ENCODE data around the gene FOXP1. TPM values are rescaled to one million over a fixed set of nuclear protein-coding genes. Genes with fewer than 3 reads are reported as not detected.

The FOXP1 gene
- total and polyA plus RNA-seq, 9 donors: 17.6 to 28.2 (median 20.5) TPM

GRCh38 chr3:71087143-71088018, 496.1 kb downstream of the FOXP1 start:
- DNase-seq: no peak
- no peak overlapping the region for H3K27ac ChIP-seq (ENCODE audit: low read length)
- H3K4me1 ChIP-seq (ENCODE audit: control insufficient read depth, insufficient read depth, low read length): no peaks in the 10 kb centered on the region
- no peaks in the 10 kb centered on the region for H3K9me3 ChIP-seq (replicated peaks; ENCODE audit: control insufficient read depth, low read depth, low read length)
- WGBS (ENCODE audit: insufficient coverage): 91% methylated on average over 6 of the region's 9 CpGs
- H3K27me3 ChIP-seq (ENCODE audit: control insufficient read depth, insufficient read depth, low read length): no peaks in the 10 kb centered on the region
- no peaks in the 10 kb centered on the region for H3K36me3 ChIP-seq (ENCODE audit: control insufficient read depth, insufficient read depth, low read length)
- H3K4me3 ChIP-seq (ENCODE audit: low read length): no peak overlapping the region

GRCh38 chr3:71086777-71087142, 496.8 kb downstream of the FOXP1 start:
- no peaks in the 10 kb centered on the region for H3K4me1 ChIP-seq (ENCODE audit: control insufficient read depth, insufficient read depth, low read length)

GRCh38 chr3:71083726-71084131, 499.8 kb downstream of the FOXP1 start:
- Histone ChIP-seq H3K4me3 (ENCODE audit: low read length) (no peak overlapping the region), H3K36me3 (ENCODE audit: control insufficient read depth, insufficient read depth, low read length) (no peaks in the 10 kb centered on the region), H3K4me1 (ENCODE audit: control insufficient read depth, insufficient read depth, low read length) (no peaks in the 10 kb centered on the region), H3K27ac (ENCODE audit: low read length) (no peak overlapping the region), H3K9me3 (replicated peaks; ENCODE audit: control insufficient read depth, low read depth, low read length) (no peaks in the 10 kb centered on the region), H3K27me3 (ENCODE audit: control insufficient read depth, insufficient read depth, low read length) (no peaks in the 10 kb centered on the region)
- DNase-seq: no peak
- WGBS (ENCODE audit: insufficient coverage): 83% methylated on average over 2 of the region's 3 CpGs

More at GRCh38 chr3:71086777-71087142, 496.8 kb downstream of the FOXP1 start:
- Histone ChIP-seq H3K27ac (ENCODE audit: low read length) (no peak overlapping the region), H3K36me3 (ENCODE audit: control insufficient read depth, insufficient read depth, low read length) (no peaks in the 10 kb centered on the region), H3K4me3 (ENCODE audit: low read length) (no peak overlapping the region), H3K27me3 (ENCODE audit: control insufficient read depth, insufficient read depth, low read length) (no peaks in the 10 kb centered on the region), H3K9me3 (replicated peaks; ENCODE audit: control insufficient read depth, low read depth, low read length) (no peaks in the 10 kb centered on the region)
- no peak for DNase-seq
- 86% methylated on average over 2 of the region's 4 CpGs for WGBS (ENCODE audit: insufficient coverage)

GRCh38 chr3:71082833-71083232, 500.7 kb downstream of the FOXP1 start:
- H3K27ac ChIP-seq (ENCODE audit: low read length): no peak overlapping the region
- 60% methylated on average over 1 of the region's 5 CpGs for WGBS (ENCODE audit: insufficient coverage)
- DNase-seq: no peak
- H3K4me3 ChIP-seq (ENCODE audit: low read length): no peak overlapping the region
- H3K4me1 ChIP-seq (ENCODE audit: control insufficient read depth, insufficient read depth, low read length): no peaks in the 10 kb centered on the region
- no peaks in the 10 kb centered on the region for H3K36me3 ChIP-seq (ENCODE audit: control insufficient read depth, insufficient read depth, low read length)
- H3K9me3 ChIP-seq (replicated peaks; ENCODE audit: control insufficient read depth, low read depth, low read length): no peaks in the 10 kb centered on the region
- no peaks in the 10 kb centered on the region for H3K27me3 ChIP-seq (ENCODE audit: control insufficient read depth, insufficient read depth, low read length)

- WGBS (ENCODE audit: insufficient coverage): 87% methylated on average over 4 of the region's 4 CpGs
- Histone ChIP-seq H3K36me3 (ENCODE audit: control insufficient read depth, insufficient read depth, low read length) (no peaks in the 10 kb centered on the region), H3K4me3 (ENCODE audit: low read length) (no peak overlapping the region), H3K9me3 (replicated peaks; ENCODE audit: control insufficient read depth, low read depth, low read length) (no peaks in the 10 kb centered on the region), H3K27me3 (ENCODE audit: control insufficient read depth, insufficient read depth, low read length) (no peaks in the 10 kb centered on the region), H3K27ac (ENCODE audit: low read length) (no peak overlapping the region), H3K4me1 (ENCODE audit: control insufficient read depth, insufficient read depth, low read length) (no peaks in the 10 kb centered on the region)
- no peak for DNase-seq
Observed at GRCh38 chr3:71080517-71081083, 502.9 kb downstream of the FOXP1 start.

- no peaks in the 10 kb centered on the region for H3K27me3 ChIP-seq (ENCODE audit: control insufficient read depth, insufficient read depth, low read length)
- 72% methylated on average over 4 of the region's 8 CpGs for WGBS (ENCODE audit: insufficient coverage)
- no peaks in the 10 kb centered on the region for H3K4me1 ChIP-seq (ENCODE audit: control insufficient read depth, insufficient read depth, low read length)
- H3K27ac ChIP-seq (ENCODE audit: low read length): no peak overlapping the region
- no peaks in the 10 kb centered on the region for H3K9me3 ChIP-seq (replicated peaks; ENCODE audit: control insufficient read depth, low read depth, low read length)
- H3K4me3 ChIP-seq (ENCODE audit: low read length): no peak overlapping the region
- H3K36me3 ChIP-seq (ENCODE audit: control insufficient read depth, insufficient read depth, low read length): no peaks in the 10 kb centered on the region
- DNase-seq: no peak
Observed at GRCh38 chr3:71078723-71079525, 504.6 kb downstream of the FOXP1 start.

GRCh38 chr3:71078199-71078598, 505.3 kb downstream of the FOXP1 start:
- H3K36me3 ChIP-seq (ENCODE audit: control insufficient read depth, insufficient read depth, low read length): no peaks in the 10 kb centered on the region
- no peaks in the 10 kb centered on the region for H3K27me3 ChIP-seq (ENCODE audit: control insufficient read depth, insufficient read depth, low read length)
- H3K4me3 ChIP-seq (ENCODE audit: low read length): no peak overlapping the region

GRCh38 chr3:71077070-71077469, 506.5 kb downstream of the FOXP1 start:
- Histone ChIP-seq H3K27me3 (ENCODE audit: control insufficient read depth, insufficient read depth, low read length) (no peaks in the 10 kb centered on the region), H3K27ac (ENCODE audit: low read length) (no peak overlapping the region), H3K4me3 (ENCODE audit: low read length) (no peak overlapping the region), H3K9me3 (replicated peaks; ENCODE audit: control insufficient read depth, low read depth, low read length) (no peaks in the 10 kb centered on the region), H3K36me3 (ENCODE audit: control insufficient read depth, insufficient read depth, low read length) (no peaks in the 10 kb centered on the region), H3K4me1 (ENCODE audit: control insufficient read depth, insufficient read depth, low read length) (no peaks in the 10 kb centered on the region)
- no CpG with 5 or more reads among the region's 3 CpGs for WGBS (ENCODE audit: insufficient coverage)
- DNase-seq: no peak

More at GRCh38 chr3:71078199-71078598, 505.3 kb downstream of the FOXP1 start:
- no peak for DNase-seq
- no CpG with 5 or more reads among the region's 3 CpGs for WGBS (ENCODE audit: insufficient coverage)
- Histone ChIP-seq H3K4me1 (ENCODE audit: control insufficient read depth, insufficient read depth, low read length) (no peaks in the 10 kb centered on the region), H3K9me3 (replicated peaks; ENCODE audit: control insufficient read depth, low read depth, low read length) (no peaks in the 10 kb centered on the region), H3K27ac (ENCODE audit: low read length) (no peak overlapping the region)

GRCh38 chr3:71076361-71077002, 507.0 kb downstream of the FOXP1 start:
- 76% methylated on average over 2 of the region's 5 CpGs for WGBS (ENCODE audit: insufficient coverage)
- no peaks in the 10 kb centered on the region for H3K4me1 ChIP-seq (ENCODE audit: control insufficient read depth, insufficient read depth, low read length)
- H3K4me3 ChIP-seq (ENCODE audit: low read length): no peak overlapping the region
- DNase-seq: no peak
- H3K27ac ChIP-seq (ENCODE audit: low read length): no peak overlapping the region
- H3K27me3 ChIP-seq (ENCODE audit: control insufficient read depth, insufficient read depth, low read length): no peaks in the 10 kb centered on the region
- H3K36me3 ChIP-seq (ENCODE audit: control insufficient read depth, insufficient read depth, low read length): no peaks in the 10 kb centered on the region
- no peaks in the 10 kb centered on the region for H3K9me3 ChIP-seq (replicated peaks; ENCODE audit: control insufficient read depth, low read depth, low read length)

GRCh38 chr3:71075494-71075893, 508.0 kb downstream of the FOXP1 start:
- no CpG with 5 or more reads among the region's 2 CpGs for WGBS (ENCODE audit: insufficient coverage)
- Histone ChIP-seq H3K9me3 (replicated peaks; ENCODE audit: control insufficient read depth, low read depth, low read length) (no peaks in the 10 kb centered on the region), H3K36me3 (ENCODE audit: control insufficient read depth, insufficient read depth, low read length) (no peaks in the 10 kb centered on the region), H3K4me3 (ENCODE audit: low read length) (no peak overlapping the region), H3K4me1 (ENCODE audit: control insufficient read depth, insufficient read depth, low read length) (peaks cover 1% of the 10 kb centered on the region), H3K27me3 (ENCODE audit: control insufficient read depth, insufficient read depth, low read length) (no peaks in the 10 kb centered on the region), H3K27ac (ENCODE audit: low read length) (no peak overlapping the region)
- no peak for DNase-seq
